Gastroesophageal sphincter (tissue), 4 donors: ENCODE results near the gene NOL4L. TPM values are rescaled to one million over a fixed set of nuclear protein-coding genes. Genes with fewer than 3 reads are reported as not detected.
"Not testable (repeated sequence)": the region's sequence is repeated elsewhere in the genome, so short reads cannot be mapped to it uniquely, and the experiment has no call there.

Source experiments
- ATAC-seq: fragments of 150-250 bp; one replicate; pipeline ENCODE4 v1.9.1; 2016; ENCODE audit warnings: mild to moderate bottlenecking, moderate library complexity
- H3K27ac ChIP-seq, 4 donors: fragments of 200-600 bp; sonication (generic) in 3 of 4; 1 replicate in 3 of 4; 2 replicates in 1 of 4; pipeline ENCODE4 v1.5.1; 2016 to 2019
- H3K27me3 ChIP-seq: fragments of 200-600 bp; sonication (generic); one replicate; pipeline ENCODE4 v1.5.1; 2019
- H3K36me3 ChIP-seq, 2 donors: fragments of 200-600 bp; sonication (generic); one replicate each; pipeline ENCODE4 v1.5.1; 2019; ENCODE audit warnings: control low read depth in 1 of 2
- H3K4me1 ChIP-seq, 3 donors: fragments of 200-600 bp; sonication (generic); 1 replicate in 2 of 3; 2 replicates in 1 of 3; pipeline ENCODE4 v1.5.1; 2016 to 2019; ENCODE audit warnings: control low read depth in 2 of 3
- H3K4me3 ChIP-seq, 2 donors: fragments of 200-600 bp; sonication (generic); one replicate each; pipeline ENCODE4 v1.5.1; 2019; ENCODE audit warnings: mild to moderate bottlenecking in 1 of 2, moderate library complexity in 1 of 2
- H3K9me3 ChIP-seq, 3 donors: fragments of 200-600 bp; sonication (generic); one replicate each; pipeline ENCODE4 v1.5.1; 2017 to 2019; ENCODE audit warnings: control low read depth in 2 of 3
- EP300 ChIP-seq: sonication (generic); formaldehyde crosslinking; IDR thresholded peaks from one replicate; pipeline ENCODE4 v1.6.1; 2017; ENCODE audit warnings: antibody characterized with exemption, mild to moderate bottlenecking
- POLR2A ChIP-seq, 2 donors: fragments of 450-650 bp; IDR thresholded peaks; one replicate each; pipeline ENCODE4 v1.6.1; 2017; ENCODE audit warnings: antibody characterized with exemption in 2 of 2, mild to moderate bottlenecking in 2 of 2, moderate library complexity in 1 of 2
- POLR2AphosphoS5 ChIP-seq: sonication (generic); formaldehyde crosslinking; IDR thresholded peaks from one replicate; pipeline ENCODE4 v1.6.1; 2017; ENCODE audit warnings: antibody characterized with exemption
- WGBS, 2 donors: methylation state at CpG; one replicate each; pipeline ENCODE4 v1.1.5; 2018; ENCODE audit warnings: low coverage in 1 of 2; 5-methylcytosine and 5-hydroxymethylcytosine counted together
- total RNA-seq, 4 donors: library from RNA; depleted of rRNA; stranded (reverse); fragments of >200 nt; gene quantifications; one replicate each; pipeline ENCODE4 v1.1.0, GENCODE V29; 2016
- TF ChIP-seq, protein P1 (sequence below), 4 experiments: fragments of 200-600 bp in 2 of 4; fragments of 450-650 bp in 2 of 4; sonication (generic) in 1 of 4; IDR thresholded peaks; one replicate each; pipeline ENCODE4 v1.5.1; 2017 to 2019; ENCODE audit warnings: antibody characterized with exemption in 4 of 4, mild to moderate bottlenecking in 2 of 4, moderate library complexity in 2 of 4

Gene NOL4L
- total RNA-seq, 4 donors from 2014 or later, result 9.0 to 14.7 (median 10.8) TPM

DNA sequence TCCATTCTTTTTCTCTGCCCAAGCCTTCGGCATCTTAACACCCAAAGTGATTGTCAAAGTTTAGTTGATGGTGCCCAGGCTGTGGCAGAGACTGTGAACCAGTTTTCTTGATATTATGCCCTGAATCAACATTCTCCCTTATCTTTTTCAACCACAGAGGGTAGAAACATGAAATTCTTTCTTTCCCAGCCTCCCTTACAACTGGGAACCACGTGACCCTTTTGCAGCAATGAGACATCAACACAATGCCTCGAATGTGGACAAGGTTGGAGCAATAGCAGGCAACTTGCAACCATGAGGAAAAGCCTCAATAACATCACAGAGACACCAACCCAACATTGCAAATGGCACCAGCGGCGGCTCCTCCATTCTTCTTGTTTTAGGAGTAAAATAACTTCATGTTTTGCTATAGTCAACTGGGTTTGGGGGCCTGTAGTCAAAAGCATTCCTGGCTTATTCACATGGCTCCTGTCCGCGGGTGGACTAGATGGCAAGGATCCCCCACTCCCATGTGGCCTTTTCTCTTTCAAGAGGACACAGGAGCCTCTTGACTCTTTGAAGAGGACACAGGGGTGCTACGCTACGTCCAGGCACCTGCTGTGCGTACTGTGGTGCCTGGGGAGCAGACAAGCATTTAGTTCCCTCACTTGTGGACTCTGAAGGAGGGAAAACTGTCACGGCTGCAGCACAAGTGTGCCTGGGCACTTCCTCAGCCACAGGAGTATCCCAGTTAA is 90.5 kb downstream of the NOL4L start:
- no peak for TF ChIP-seq POLR2A (IDR thresholded peaks at IDR 0.05)
- TF ChIP-seq, protein P1, sequence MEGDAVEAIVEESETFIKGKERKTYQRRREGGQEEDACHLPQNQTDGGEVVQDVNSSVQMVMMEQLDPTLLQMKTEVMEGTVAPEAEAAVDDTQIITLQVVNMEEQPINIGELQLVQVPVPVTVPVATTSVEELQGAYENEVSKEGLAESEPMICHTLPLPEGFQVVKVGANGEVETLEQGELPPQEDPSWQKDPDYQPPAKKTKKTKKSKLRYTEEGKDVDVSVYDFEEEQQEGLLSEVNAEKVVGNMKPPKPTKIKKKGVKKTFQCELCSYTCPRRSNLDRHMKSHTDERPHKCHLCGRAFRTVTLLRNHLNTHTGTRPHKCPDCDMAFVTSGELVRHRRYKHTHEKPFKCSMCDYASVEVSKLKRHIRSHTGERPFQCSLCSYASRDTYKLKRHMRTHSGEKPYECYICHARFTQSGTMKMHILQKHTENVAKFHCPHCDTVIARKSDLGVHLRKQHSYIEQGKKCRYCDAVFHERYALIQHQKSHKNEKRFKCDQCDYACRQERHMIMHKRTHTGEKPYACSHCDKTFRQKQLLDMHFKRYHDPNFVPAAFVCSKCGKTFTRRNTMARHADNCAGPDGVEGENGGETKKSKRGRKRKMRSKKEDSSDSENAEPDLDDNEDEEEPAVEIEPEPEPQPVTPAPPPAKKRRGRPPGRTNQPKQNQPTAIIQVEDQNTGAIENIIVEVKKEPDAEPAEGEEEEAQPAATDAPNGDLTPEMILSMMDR (IDR thresholded peaks at IDR 0.05), result no peak
- no peak for TF ChIP-seq POLR2AphosphoS5
- TF ChIP-seq EP300, result no peak
- Histone ChIP-seq H3K4me3 (no peak overlapping the region), H3K27me3 (no peaks in the 10 kb centered on the region), H3K36me3 (no peaks in the 10 kb centered on the region), H3K9me3 (no peaks in the 10 kb centered on the region), H3K27ac (no peak overlapping the region), H3K4me1 (no peaks in the 10 kb centered on the region)
- 77 to 78% methylated on average over 7 to 9 of the region's 11 CpGs for WGBS, 2 donors
- no peak for ATAC-seq

DNA sequence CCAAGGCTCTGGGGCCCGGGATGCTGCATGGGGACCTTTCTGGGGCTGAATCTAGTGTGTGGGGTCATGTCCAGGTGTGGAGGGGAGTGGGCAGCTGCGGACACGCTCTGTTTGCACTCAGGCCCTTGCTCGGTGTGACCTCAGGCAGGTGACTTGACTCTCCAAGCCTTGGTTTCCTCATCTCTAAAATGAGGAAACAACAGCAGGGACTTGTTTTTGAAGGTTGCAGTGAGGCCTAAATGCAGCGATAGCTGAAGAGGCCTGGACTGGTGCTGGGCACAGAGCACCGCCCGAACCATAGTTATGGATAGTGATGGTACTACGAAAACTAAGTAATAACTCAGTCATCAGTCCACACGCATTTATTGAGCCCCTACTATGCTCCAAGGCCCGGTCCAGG is 91.8 kb downstream of the NOL4L start:
- no peak for TF ChIP-seq POLR2A (IDR thresholded peaks at IDR 0.05)
- TF ChIP-seq, protein P1 (IDR thresholded peaks at IDR 0.05), result no peak
- WGBS, 2 donors, result 91 to 96% methylated on average over 4 to 6 of the region's 10 CpGs

DNA sequence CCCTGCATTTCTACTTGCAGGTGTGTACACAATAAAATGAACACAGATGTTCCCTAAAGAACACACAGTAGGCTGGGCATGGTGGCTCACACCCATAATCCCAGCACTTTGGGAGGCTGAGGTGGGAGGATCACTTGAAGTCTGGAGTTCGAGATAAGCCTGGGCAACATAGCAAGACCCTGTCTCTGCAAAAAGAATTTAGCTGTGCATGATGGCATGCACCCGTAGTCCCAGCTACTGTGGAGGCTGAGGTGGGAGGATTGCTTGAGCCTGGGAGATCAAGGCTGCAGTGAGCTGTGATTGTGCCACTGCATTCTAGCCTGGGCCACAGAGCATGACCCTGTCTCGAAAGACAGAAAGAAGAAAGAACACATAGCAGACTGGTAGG is 93.4 kb downstream of the NOL4L start:
- WGBS, 2 donors, result 83 to 100% methylated on average over 1 to 3 of the region's 3 CpGs

More for the DNA sequence above, 91.8 kb downstream of the NOL4L start:
- H3K27me3 ChIP-seq, result no peaks in the 10 kb centered on the region
- no peak overlapping the region for H3K27ac ChIP-seq
- H3K4me3 ChIP-seq, result no peak overlapping the region
- no peaks in the 10 kb centered on the region for H3K9me3 ChIP-seq
- no peak for ATAC-seq
- H3K4me1 ChIP-seq, result no peaks in the 10 kb centered on the region
- H3K36me3 ChIP-seq, result no peaks in the 10 kb centered on the region

DNA sequence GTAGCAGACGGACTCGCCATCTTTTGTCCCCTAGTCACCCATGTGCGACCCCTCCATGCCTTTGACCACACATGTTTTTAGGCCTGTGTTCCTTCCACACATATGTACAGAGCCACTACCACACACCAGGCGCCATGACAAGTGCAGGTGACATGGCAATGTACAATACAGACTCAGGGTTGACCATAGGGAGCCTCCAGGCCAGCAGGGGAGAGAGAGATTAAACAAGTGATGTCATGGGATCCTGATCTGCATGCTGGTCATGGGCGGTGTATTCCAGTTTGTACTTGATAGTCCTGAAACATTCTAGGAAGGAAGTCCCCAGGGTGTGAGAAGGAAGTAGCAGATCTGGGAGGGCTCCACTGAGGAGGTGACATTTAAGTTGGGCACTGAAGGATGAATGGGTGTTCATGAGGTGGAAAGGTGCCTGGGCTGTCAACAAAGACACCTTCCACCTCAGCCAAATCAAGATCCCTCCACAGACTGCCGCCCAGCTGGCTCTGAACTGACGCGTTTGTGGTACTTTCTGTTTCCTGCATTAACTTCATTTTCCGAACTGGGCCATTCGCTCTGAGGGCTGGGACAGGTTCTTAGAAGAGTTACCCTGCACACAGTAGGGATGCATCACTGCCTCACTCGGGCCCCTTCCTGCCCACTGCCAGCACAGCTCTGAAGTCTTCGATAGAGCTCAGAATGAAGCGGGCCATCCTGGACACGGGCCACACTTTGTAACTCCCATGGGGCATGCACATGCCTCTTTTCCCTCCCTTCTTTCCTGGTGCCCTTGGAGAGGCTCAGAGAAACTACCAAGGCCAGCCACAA is 94.0 kb downstream of the NOL4L start:
- H3K27ac ChIP-seq, result no peak overlapping the region
- H3K36me3 ChIP-seq, result no peaks in the 10 kb centered on the region
- TF ChIP-seq, protein P1 (IDR thresholded peaks at IDR 0.05), result no peak
- no peak for TF ChIP-seq POLR2AphosphoS5
- TF ChIP-seq POLR2A (IDR thresholded peaks at IDR 0.05), result no peak
- TF ChIP-seq EP300, result no peak
- H3K9me3 ChIP-seq, result no peaks in the 10 kb centered on the region
- no peaks in the 10 kb centered on the region for H3K4me1 ChIP-seq
- H3K27me3 ChIP-seq, result no peaks in the 10 kb centered on the region
- H3K4me3 ChIP-seq, result no peak overlapping the region
- no peak for ATAC-seq
- 98 to 100% methylated on average over 3 to 9 of the region's 14 CpGs for WGBS, 2 donors

More for the DNA sequence above, 93.4 kb downstream of the NOL4L start:
- H3K9me3 ChIP-seq, H3K36me3 ChIP-seq, H3K27me3 ChIP-seq, H3K4me1 ChIP-seq, H3K27ac ChIP-seq, H3K4me3 ChIP-seq, ATAC-seq: not testable (repeated sequence)

DNA sequence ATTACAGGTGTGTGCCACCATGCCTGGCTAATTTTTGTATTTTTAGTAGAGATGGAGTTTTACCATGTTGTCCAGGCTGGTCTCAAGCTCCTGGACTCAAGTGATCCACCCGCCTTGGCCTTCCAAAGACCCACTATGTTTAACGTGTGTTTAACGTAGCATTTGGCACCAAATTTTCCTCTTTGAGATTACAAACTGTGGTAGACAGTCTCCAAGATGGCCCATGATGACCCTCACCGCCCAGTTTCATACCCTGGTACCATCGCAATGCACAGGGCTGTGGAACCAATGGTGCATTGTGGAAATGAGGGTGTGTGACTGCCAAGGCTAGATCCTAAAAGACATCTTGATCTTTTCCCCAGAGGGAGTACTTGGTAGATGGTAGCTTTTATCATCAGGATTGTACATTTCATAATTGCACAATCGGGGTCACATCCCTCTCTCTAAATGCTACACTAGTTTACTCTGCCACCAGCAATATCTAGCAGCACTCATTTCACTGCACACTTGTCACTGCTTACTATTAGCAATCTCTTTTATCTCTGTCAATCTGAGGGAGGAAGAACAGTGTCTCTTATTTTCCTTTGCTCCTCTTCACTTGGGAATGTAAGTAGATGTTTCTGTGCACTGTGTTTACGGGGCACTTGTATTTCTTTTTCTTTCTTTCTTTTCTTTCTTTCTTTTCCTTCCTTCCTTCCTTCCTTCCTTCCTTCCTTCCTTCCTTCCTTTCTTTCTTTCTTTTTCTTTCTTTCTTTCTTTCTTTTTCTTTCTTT is 96.9 kb downstream of the NOL4L start:
- Histone ChIP-seq H3K27me3 (no peaks in the 10 kb centered on the region), H3K27ac (no peak overlapping the region), H3K36me3 (no peaks in the 10 kb centered on the region), H3K4me1 (peaks cover 0 to 23% (median 0%) of the 10 kb centered on the region in 3 donors), H3K4me3 (no peak overlapping the region), H3K9me3 (no peaks in the 10 kb centered on the region)
- TF ChIP-seq POLR2AphosphoS5 (no peak), EP300 (no peak)
- TF ChIP-seq, protein P1 (IDR thresholded peaks at IDR 0.05), result no peak
- 93 to 95% methylated on average over 7 of the region's 7 CpGs for WGBS, 2 donors
- ATAC-seq, result no peak
